ENCODE measurements around the gene PPP1R7. TPM values are rescaled to one million over a fixed set of nuclear protein-coding genes. Genes with fewer than 3 reads are reported as not detected.
"Not testable (repeated sequence)": the region's sequence is repeated elsewhere in the genome, so short reads cannot be mapped to it uniquely, and the experiment has no call there.

Gene PPP1R7
- total and polyA plus RNA-seq, 2 of the 4 experiments (the other 2 are of a cell fraction), result 60.8 to 70.0 TPM

DNA sequence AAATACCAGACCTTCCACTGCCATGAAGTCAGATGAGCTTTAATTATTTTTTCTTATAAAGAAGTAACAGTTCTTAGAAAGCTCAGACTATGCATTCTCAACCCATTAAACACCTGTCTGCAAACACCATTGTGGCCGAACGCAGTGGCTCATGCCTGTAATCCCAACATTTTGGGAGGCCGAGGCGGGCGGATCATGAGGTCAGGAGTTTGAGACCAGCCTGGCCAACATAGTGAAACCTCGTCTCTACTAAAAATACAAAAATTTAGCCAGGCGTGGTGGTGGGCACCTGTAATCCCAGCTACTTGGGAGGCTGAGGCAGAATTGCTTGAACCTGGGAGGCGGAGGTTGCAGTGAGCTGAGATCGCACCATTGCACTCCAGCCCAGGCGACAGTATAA is 45.7 kb upstream of the PPP1R7 start:
- H2AFZ ChIP-seq (replicated peaks; ENCODE audit: low read length, poor library complexity); H3K14ac ChIP-seq (replicated peaks; ENCODE audit: low read depth, low read length); H4K5ac ChIP-seq (ENCODE audit: low read depth, low read length); H2BK120ac ChIP-seq (ENCODE audit: low read depth, low read length); H4K20me1 ChIP-seq (ENCODE audit: insufficient read depth, low read length); H3K18ac ChIP-seq (ENCODE audit: low read depth, low read length); H3K9me3 ChIP-seq (ENCODE audit: control insufficient read depth, insufficient read depth, low read length); H3K4me2 ChIP-seq (ENCODE audit: low read depth, low read length); H3K4me1 ChIP-seq (ENCODE audit: control insufficient read depth, insufficient read depth, low read length); H3K56ac ChIP-seq (ENCODE audit: extremely low read depth, insufficient read depth, low read length); H2BK20ac ChIP-seq (ENCODE audit: low read depth, low read length); H3K9ac ChIP-seq (ENCODE audit: low read depth, low read length); H3K27ac ChIP-seq (ENCODE audit: insufficient read depth, low read length); H3K27me3 ChIP-seq (ENCODE audit: control insufficient read depth, insufficient read depth, low read length); dilution Hi-C loops (cut with HindIII; ENCODE audit: low sequenced_read_pairs, unreplicated experiment); BruUV-seq (replicated peaks); CTCF ChIA-PET; ATAC-seq (ENCODE audit: low read depth); H4K8ac ChIP-seq (ENCODE audit: low read depth in 2 of 2, low read length in 2 of 2); H2BK15ac ChIP-seq (ENCODE audit: low read depth, low read length); POLR2A ChIA-PET (ENCODE audit: unreplicated experiment); H2BK5ac ChIP-seq (ENCODE audit: low read depth, low read length, poor library complexity, severe bottlenecking); DNase-seq; H3K23ac ChIP-seq (ENCODE audit: low read depth, low read length); intact Hi-C loops (cut with micrococcal nuclease); H3K4me3 ChIP-seq (ENCODE audit: insufficient read depth, low read depth, low read length); in situ Hi-C loops (cut with MboI; ENCODE audit: low sequenced_read_pairs); H3K4ac ChIP-seq (ENCODE audit: low read depth, low read length); H4K91ac ChIP-seq (ENCODE audit: insufficient read depth, low read depth, low read length); H2AK9ac ChIP-seq (replicated peaks; ENCODE audit: low read depth, low read length, poor library complexity); H3K9me1 ChIP-seq (ENCODE audit: insufficient read depth, low read length); H2AK5ac ChIP-seq (ENCODE audit: low read depth, low read length); H3K36me3 ChIP-seq (ENCODE audit: control insufficient read depth, insufficient read depth, low read length): not testable (repeated sequence)
- peaks cover 14 to 33% of the 10 kb centered on the region in 2 experiments for H3K79me1 ChIP-seq (ENCODE audit: low read depth in 1 of 2, low read length in 2 of 2)
- WGBS, 2 experiments (ENCODE audit: extremely low coverage in 2 of 2, insufficient read length in 1 of 2), result 69% methylated on average over 4 of the region's 10 CpGs; no CpG with 5 or more reads in 1 of the 2 experiments

Measured in IMR-90 (cell line).